Hepatocyte (in vitro differentiated cells): ENCODE results near the gene AZIN2. TPM values are rescaled to one million over a fixed set of nuclear protein-coding genes. Genes with fewer than 3 reads are reported as not detected.

Experiments
- DNase-seq: peaks from one replicate; pipeline ENCODE4 v3.0.0-alpha.2; 2016; ENCODE audit warnings: low spot score
- H2AFZ ChIP-seq: fragments of 200-600 bp; sonication (generic); 2 replicates; pipeline ENCODE4 v1.6.0; 2016; ENCODE audit warnings: antibody characterized with exemption, mild to moderate bottlenecking
- H3K27ac ChIP-seq: fragments of 200-600 bp; sonication (generic); 2 replicates; pipeline ENCODE4 v1.5.1; 2016; ENCODE audit warnings: mild to moderate bottlenecking
- H3K27me3 ChIP-seq: fragments of 200-600 bp; sonication (generic); 2 replicates; pipeline ENCODE4 v1.6.1; 2016
- H3K36me3 ChIP-seq: fragments of 200-600 bp; sonication (generic); replicated peaks from 2 replicates; pipeline ENCODE4 v1.5.1; 2016; ENCODE audit warnings: low read depth; ENCODE audit not compliant: insufficient read depth
- H3K4me1 ChIP-seq: fragments of 200-600 bp; sonication (generic); 2 replicates; pipeline ENCODE4 v1.5.1; 2016; ENCODE audit warnings: mild to moderate bottlenecking, moderate library complexity; ENCODE audit not compliant: insufficient read depth
- H3K4me2 ChIP-seq: fragments of 200-600 bp; sonication (generic); 2 replicates; pipeline ENCODE4 v1.6.0; 2016
- H3K4me3 ChIP-seq: fragments of 200-600 bp; sonication (generic); 2 replicates; pipeline ENCODE4 v1.5.1; 2016; ENCODE audit warnings: mild to moderate bottlenecking
- H3K79me2 ChIP-seq: fragments of 200-600 bp; sonication (generic); 2 replicates; pipeline ENCODE4 v1.6.0; 2017; ENCODE audit warnings: mild to moderate bottlenecking
- H3K9me2 ChIP-seq: fragments of 200-600 bp; sonication (generic); replicated peaks from 2 replicates; pipeline ENCODE4 v1.6.0; 2017; ENCODE audit warnings: mild to moderate bottlenecking; ENCODE audit not compliant: insufficient read depth
- H3K9me3 ChIP-seq: fragments of 200-600 bp; sonication (generic); 2 replicates; pipeline ENCODE4 v1.5.1; 2016; ENCODE audit warnings: low read depth, mild to moderate bottlenecking
- H4K20me1 ChIP-seq: fragments of 200-600 bp; sonication (generic); 2 replicates; pipeline ENCODE4 v1.6.0; 2016; ENCODE audit warnings: mild to moderate bottlenecking; ENCODE audit not compliant: insufficient read depth, poor library complexity, severe bottlenecking
- CTCF ChIP-seq: fragments of 200-600 bp; sonication (generic); IDR thresholded peaks from 2 replicates; pipeline ENCODE4 v1.5.1; 2016; ENCODE audit warnings: antibody characterized with exemption, mild to moderate bottlenecking; ENCODE audit not compliant: poor library complexity
- EZH2 ChIP-seq: fragments of 200-600 bp; sonication (generic); IDR thresholded peaks from 2 replicates; pipeline ENCODE4 v1.6.1; 2016; ENCODE audit warnings: antibody characterized with exemption, mild to moderate bottlenecking, borderline replicate concordance
- EZH2phosphoT487 ChIP-seq: fragments of 200-600 bp; sonication (generic); IDR thresholded peaks from one replicate; pipeline ENCODE4 v1.6.1; 2018; ENCODE audit warnings: antibody characterized with exemption, mild to moderate bottlenecking, low read depth, moderate library complexity; ENCODE audit not compliant: unreplicated experiment, severe bottlenecking
- WGBS: methylation state at CpG from one replicate; pipeline ENCODE4 v1.1.6; 2016; ENCODE audit warnings: low lambda C conversion rate; ENCODE audit errors: missing lambda C conversion rate; 5-methylcytosine and 5-hydroxymethylcytosine counted together
- polyA plus RNA-seq: library from polyadenylated mRNA; unstranded; fragments of >200 nt; fragmentation: Nextera tagmentation; extraction: Ambion mirVana; gene quantifications from 2 replicates; pipeline ENCODE4 v1.2.1, GENCODE V29; 2016
- total RNA-seq: library from RNA; depleted of rRNA; stranded (reverse); fragments of >200 nt; gene quantifications from 2 replicates; pipeline ENCODE4 v1.2.3, GENCODE V29; 2014

AZIN2 gene
- total and polyA plus RNA-seq, 2 experiments from 2014 or later: 1.8 to 2.8 TPM

GRCh38 chr1:33041026-33041425 is 39.9 kb upstream of the AZIN2 start:
- Histone ChIP-seq H3K27ac (no peak overlapping the region), H3K4me2 (no peak overlapping the region), H2AFZ (no peak overlapping the region), H3K36me3 (no peaks in the 10 kb centered on the region), H3K4me3 (no peak overlapping the region), H3K79me2 (peaks cover 5% of the 10 kb centered on the region), H3K4me1 (peaks cover 5% of the 10 kb centered on the region), H3K9me3 (no peaks in the 10 kb centered on the region), H3K9me2 (no peaks in the 10 kb centered on the region), H3K27me3 (no peaks in the 10 kb centered on the region), H4K20me1 (no peaks in the 10 kb centered on the region)
- 81% methylated on average over 1 of the region's 1 CpG for WGBS
- no peak for TF ChIP-seq CTCF
- TF ChIP-seq EZH2: no peak
- no peak for TF ChIP-seq EZH2phosphoT487
- DNase-seq: no peak

GRCh38 chr1:33042831-33043230 is 38.1 kb upstream of the AZIN2 start:
- H3K36me3 ChIP-seq: no peaks in the 10 kb centered on the region
- 58% methylated on average over 1 of the region's 1 CpG for WGBS
- TF ChIP-seq EZH2: no peak
- TF ChIP-seq EZH2phosphoT487: no peak
- TF ChIP-seq CTCF: no peak
- H2AFZ ChIP-seq: no peak overlapping the region
- no peak overlapping the region for H3K4me2 ChIP-seq
- H4K20me1 ChIP-seq: no peaks in the 10 kb centered on the region
- peaks cover 5% of the 10 kb centered on the region for H3K4me1 ChIP-seq
- no peaks in the 10 kb centered on the region for H3K27me3 ChIP-seq
- H3K4me3 ChIP-seq: no peak overlapping the region
- H3K79me2 ChIP-seq: no peaks in the 10 kb centered on the region
- H3K27ac ChIP-seq: no peak overlapping the region
- no peak for DNase-seq
- H3K9me3 ChIP-seq: no peaks in the 10 kb centered on the region
- no peaks in the 10 kb centered on the region for H3K9me2 ChIP-seq

- Histone ChIP-seq H3K4me3 (no peak overlapping the region), H3K27ac (no peak overlapping the region), H3K27me3 (no peaks in the 10 kb centered on the region), H2AFZ (no peak overlapping the region), H3K4me1 (peaks cover 5% of the 10 kb centered on the region), H3K9me3 (no peaks in the 10 kb centered on the region), H3K36me3 (no peaks in the 10 kb centered on the region), H4K20me1 (no peaks in the 10 kb centered on the region), H3K9me2 (no peaks in the 10 kb centered on the region), H3K4me2 (no peak overlapping the region), H3K79me2 (no peaks in the 10 kb centered on the region)
- TF ChIP-seq CTCF (no peak), EZH2 (no peak), EZH2phosphoT487 (no peak)
- no peak for DNase-seq
- 67% methylated on average over 8 of the region's 8 CpGs for WGBS
These were observed 37.5 kb upstream of the AZIN2 start for GRCh38 chr1:33043267-33044092.
